Brain pericyte (primary cell): ENCODE data around the gene SEC16A.
"Not testable (repeated sequence)": the region's sequence is repeated elsewhere in the genome, so short reads cannot be mapped to it uniquely, and the experiment has no call there.

Source experiments
- DNase-seq: peaks from one replicate; pipeline ENCODE4 v3.0.0-alpha.2; 2012; ENCODE audit warnings: low read depth, low spot score

SEC16A gene

GRCh38 chr9:136438548-136439480 lies 44.0 kb downstream of the SEC16A start:
- no peak for DNase-seq

GRCh38 chr9:136437839-136438547 lies 44.8 kb downstream of the SEC16A start:
- DNase-seq = no peak

GRCh38 chr9:136437430-136437829 lies 45.4 kb downstream of the SEC16A start:
- no peak for DNase-seq

- DNase-seq = no peak
These were observed 46.7 kb downstream of the SEC16A start for GRCh38 chr9:136436055-136436634.

- no peak for DNase-seq
These were observed 48.2 kb downstream of the SEC16A start for GRCh38 chr9:136434580-136435169.

GRCh38 chr9:136433849-136434579 lies 48.8 kb downstream of the SEC16A start:
- DNase-seq = no peak

- no peak for DNase-seq
These were observed 49.7 kb downstream of the SEC16A start for GRCh38 chr9:136433043-136433715.

- no peak for DNase-seq
These were observed 50.2 kb downstream of the SEC16A start for GRCh38 chr9:136432591-136432990.

GRCh38 chr9:136431782-136432350 lies 51.0 kb downstream of the SEC16A start:
- DNase-seq = no peak

- DNase-seq = no peak
These were observed 52.1 kb downstream of the SEC16A start for GRCh38 chr9:136430588-136431234.

- no peak for DNase-seq
These were observed 53.0 kb downstream of the SEC16A start for GRCh38 chr9:136429683-136430491.

- no peak for DNase-seq
These were observed 53.7 kb downstream of the SEC16A start for GRCh38 chr9:136429075-136429628.

GRCh38 chr9:136426787-136427186 lies 56.1 kb downstream of the SEC16A start:
- no peak for DNase-seq

- not testable (repeated sequence) for DNase-seq
These were observed 57.5 kb downstream of the SEC16A start for GRCh38 chr9:136425367-136425766.

- DNase-seq = no peak
These were observed 58.0 kb downstream of the SEC16A start for GRCh38 chr9:136424750-136425362.

- no peak for DNase-seq
These were observed 59.3 kb downstream of the SEC16A start for GRCh38 chr9:136423432-136424146.

- no peak for DNase-seq
These were observed 60.0 kb downstream of the SEC16A start for GRCh38 chr9:136422876-136423275.

GRCh38 chr9:136421791-136422190 lies 61.0 kb downstream of the SEC16A start:
- no peak for DNase-seq
